ENCODE measurements around the gene RPN1.

The RPN1 gene

GRCh38 chr3:128610451-128611070, 40.1 kb downstream of the RPN1 start:
- no peak for TF ChIP-seq CTCF (IDR thresholded peaks at IDR 0.05)

GRCh38 chr3:128609294-128609693, 41.3 kb downstream of the RPN1 start:
- TF ChIP-seq CTCF (IDR thresholded peaks at IDR 0.05) = no peak

- TF ChIP-seq CTCF (IDR thresholded peaks at IDR 0.05) = no peak
Observed at GRCh38 chr3:128607710-128608048, 42.9 kb downstream of the RPN1 start.

GRCh38 chr3:128606094-128606493, 44.5 kb downstream of the RPN1 start:
- no peak for TF ChIP-seq CTCF (IDR thresholded peaks at IDR 0.05)

GRCh38 chr3:128605091-128606046, 45.2 kb downstream of the RPN1 start:
- no peak for TF ChIP-seq CTCF (IDR thresholded peaks at IDR 0.05)

GRCh38 chr3:128603811-128604775, 46.5 kb downstream of the RPN1 start:
- no peak for TF ChIP-seq CTCF (IDR thresholded peaks at IDR 0.05)

- TF ChIP-seq CTCF (IDR thresholded peaks at IDR 0.05) = no peak
Observed at GRCh38 chr3:128603313-128603712, 47.3 kb downstream of the RPN1 start.

All from LNCAP (cell line).